Measurements from ENCODE around the gene ANKS1A.

DNA sequence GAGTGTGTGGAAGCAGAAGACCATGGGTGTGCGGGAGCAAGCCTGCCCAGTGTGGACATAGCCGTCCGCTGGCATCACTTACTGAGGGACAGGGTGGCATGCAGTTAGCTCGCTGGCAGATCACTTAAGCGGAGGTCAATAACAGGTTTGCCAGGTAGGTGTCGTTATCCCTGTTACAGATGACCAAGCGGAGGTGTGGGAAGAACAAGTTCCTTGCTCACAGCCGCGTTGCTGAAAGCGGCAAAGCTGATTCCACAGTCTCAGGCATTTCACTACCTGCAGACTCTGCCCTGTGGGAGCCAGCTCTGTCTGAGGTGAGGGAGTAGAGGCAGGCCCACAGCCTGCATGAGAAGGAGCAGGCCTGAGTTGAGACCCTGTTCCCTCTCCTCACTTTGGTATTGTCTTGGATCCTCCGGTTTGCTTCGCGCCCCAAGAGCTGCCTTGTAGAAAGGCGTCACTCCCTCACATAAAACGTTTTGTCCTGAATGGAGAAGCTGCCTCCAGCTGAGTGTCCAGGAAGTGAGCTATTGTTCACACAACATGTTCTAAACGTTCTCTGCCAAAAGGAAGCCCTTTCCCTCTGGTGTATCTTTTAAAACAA is 155.2 kb downstream of the ANKS1A start:
- TF ChIP-seq NFYB (CRISPR knock-in tag; conservative IDR thresholded peaks at IDR 0.05; ENCODE audit: low read depth), result no peak
- no peak for TF ChIP-seq FOXP1 (CRISPR knock-in tag; IDR thresholded peaks at IDR 0.05; ENCODE audit: borderline replicate concordance)
- TF ChIP-seq, protein P1, sequence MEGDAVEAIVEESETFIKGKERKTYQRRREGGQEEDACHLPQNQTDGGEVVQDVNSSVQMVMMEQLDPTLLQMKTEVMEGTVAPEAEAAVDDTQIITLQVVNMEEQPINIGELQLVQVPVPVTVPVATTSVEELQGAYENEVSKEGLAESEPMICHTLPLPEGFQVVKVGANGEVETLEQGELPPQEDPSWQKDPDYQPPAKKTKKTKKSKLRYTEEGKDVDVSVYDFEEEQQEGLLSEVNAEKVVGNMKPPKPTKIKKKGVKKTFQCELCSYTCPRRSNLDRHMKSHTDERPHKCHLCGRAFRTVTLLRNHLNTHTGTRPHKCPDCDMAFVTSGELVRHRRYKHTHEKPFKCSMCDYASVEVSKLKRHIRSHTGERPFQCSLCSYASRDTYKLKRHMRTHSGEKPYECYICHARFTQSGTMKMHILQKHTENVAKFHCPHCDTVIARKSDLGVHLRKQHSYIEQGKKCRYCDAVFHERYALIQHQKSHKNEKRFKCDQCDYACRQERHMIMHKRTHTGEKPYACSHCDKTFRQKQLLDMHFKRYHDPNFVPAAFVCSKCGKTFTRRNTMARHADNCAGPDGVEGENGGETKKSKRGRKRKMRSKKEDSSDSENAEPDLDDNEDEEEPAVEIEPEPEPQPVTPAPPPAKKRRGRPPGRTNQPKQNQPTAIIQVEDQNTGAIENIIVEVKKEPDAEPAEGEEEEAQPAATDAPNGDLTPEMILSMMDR (IDR thresholded peaks at IDR 0.05), result no peak
- TF ChIP-seq, protein P2, sequence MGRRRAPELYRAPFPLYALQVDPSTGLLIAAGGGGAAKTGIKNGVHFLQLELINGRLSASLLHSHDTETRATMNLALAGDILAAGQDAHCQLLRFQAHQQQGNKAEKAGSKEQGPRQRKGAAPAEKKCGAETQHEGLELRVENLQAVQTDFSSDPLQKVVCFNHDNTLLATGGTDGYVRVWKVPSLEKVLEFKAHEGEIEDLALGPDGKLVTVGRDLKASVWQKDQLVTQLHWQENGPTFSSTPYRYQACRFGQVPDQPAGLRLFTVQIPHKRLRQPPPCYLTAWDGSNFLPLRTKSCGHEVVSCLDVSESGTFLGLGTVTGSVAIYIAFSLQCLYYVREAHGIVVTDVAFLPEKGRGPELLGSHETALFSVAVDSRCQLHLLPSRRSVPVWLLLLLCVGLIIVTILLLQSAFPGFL (CRISPR knock-in tag; IDR thresholded peaks at IDR 0.05; ENCODE audit: borderline replicate concordance), result no peak
- TF ChIP-seq, protein P3, sequence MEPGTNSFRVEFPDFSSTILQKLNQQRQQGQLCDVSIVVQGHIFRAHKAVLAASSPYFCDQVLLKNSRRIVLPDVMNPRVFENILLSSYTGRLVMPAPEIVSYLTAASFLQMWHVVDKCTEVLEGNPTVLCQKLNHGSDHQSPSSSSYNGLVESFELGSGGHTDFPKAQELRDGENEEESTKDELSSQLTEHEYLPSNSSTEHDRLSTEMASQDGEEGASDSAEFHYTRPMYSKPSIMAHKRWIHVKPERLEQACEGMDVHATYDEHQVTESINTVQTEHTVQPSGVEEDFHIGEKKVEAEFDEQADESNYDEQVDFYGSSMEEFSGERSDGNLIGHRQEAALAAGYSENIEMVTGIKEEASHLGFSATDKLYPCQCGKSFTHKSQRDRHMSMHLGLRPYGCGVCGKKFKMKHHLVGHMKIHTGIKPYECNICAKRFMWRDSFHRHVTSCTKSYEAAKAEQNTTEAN (CRISPR knock-in tag; IDR thresholded peaks at IDR 0.05), result no peak
- TF ChIP-seq, protein P4, sequence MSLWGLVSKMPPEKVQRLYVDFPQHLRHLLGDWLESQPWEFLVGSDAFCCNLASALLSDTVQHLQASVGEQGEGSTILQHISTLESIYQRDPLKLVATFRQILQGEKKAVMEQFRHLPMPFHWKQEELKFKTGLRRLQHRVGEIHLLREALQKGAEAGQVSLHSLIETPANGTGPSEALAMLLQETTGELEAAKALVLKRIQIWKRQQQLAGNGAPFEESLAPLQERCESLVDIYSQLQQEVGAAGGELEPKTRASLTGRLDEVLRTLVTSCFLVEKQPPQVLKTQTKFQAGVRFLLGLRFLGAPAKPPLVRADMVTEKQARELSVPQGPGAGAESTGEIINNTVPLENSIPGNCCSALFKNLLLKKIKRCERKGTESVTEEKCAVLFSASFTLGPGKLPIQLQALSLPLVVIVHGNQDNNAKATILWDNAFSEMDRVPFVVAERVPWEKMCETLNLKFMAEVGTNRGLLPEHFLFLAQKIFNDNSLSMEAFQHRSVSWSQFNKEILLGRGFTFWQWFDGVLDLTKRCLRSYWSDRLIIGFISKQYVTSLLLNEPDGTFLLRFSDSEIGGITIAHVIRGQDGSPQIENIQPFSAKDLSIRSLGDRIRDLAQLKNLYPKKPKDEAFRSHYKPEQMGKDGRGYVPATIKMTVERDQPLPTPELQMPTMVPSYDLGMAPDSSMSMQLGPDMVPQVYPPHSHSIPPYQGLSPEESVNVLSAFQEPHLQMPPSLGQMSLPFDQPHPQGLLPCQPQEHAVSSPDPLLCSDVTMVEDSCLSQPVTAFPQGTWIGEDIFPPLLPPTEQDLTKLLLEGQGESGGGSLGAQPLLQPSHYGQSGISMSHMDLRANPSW (CRISPR knock-in tag; conservative IDR thresholded peaks at IDR 0.05; ENCODE audit: low read depth), result no peak

Measured in WTC11 (cell line).